NCI-H446 (cell line): ENCODE measurements around the gene PCDHGA6.
"Not testable (repeated sequence)": the region's sequence is repeated elsewhere in the genome, so short reads cannot be mapped to it uniquely, and the experiment has no call there.

Experiments used
- DNase-seq, 2 experiments: peaks; one replicate each; lab custom pipeline; 2025; lab: John Stamatoyannopoulos, UW

Gene PCDHGA6

DNA sequence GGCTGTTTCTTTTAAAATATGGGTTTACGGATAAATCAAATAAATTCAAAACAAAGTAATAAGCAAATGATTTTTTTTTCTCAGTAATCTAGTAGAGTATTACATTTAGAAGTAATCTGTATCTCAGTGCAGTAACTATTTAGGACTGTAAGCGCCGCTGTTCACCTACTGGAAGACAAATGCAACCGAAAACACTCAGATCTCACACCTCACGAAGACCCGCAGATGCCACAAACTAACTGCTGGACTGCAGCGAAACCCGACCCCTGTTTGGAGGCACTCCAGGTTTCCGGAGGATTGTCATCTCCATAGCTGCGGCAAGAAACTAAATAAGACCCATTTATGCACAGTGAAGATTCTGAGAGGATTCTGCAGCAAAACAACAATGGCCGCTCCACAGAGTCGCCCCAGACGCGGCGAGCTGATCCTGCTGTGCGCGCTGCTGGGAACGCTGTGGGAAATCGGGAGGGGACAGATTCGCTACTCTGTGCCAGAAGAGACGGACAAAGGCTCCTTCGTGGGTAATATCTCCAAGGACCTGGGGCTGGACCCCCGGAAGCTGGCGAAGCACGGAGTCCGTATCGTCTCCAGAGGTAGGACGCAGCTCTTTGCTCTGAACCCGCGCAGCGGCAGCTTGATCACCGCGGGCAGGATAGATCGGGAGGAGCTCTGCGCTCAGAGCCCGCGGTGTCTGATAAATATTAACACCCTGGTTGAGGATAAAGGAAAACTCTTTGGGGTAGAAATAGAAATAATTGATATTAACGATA, 18.9 kb downstream of the PCDHGA6 start, which contains the start of gene PCDHGA8:
Gene PCDHGA8 (plus strand): TSS at position 205 of the 770 bp plus-strand sequence. CDS start 181 bp downstream, at position 386.
- DNase-seq: peak in 1 of 2 experiments; percentile 21

DNA sequence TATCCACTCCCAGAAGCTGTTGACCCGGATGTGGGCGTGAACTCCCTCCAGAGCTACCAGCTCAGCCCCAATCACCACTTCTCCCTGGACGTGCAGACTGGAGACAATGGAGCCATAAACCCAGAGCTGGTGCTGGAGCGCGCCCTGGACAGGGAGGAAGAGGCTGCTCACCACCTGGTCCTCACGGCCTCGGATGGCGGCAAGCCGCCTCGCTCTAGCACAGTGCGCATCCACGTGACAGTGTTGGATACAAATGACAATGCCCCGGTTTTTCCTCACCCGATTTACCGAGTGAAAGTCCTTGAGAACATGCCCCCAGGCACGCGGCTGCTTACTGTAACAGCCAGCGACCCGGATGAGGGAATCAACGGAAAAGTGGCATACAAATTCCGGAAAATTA, 19.6 kb downstream of the PCDHGA6 start:
- DNase-seq: no peak

DNA sequence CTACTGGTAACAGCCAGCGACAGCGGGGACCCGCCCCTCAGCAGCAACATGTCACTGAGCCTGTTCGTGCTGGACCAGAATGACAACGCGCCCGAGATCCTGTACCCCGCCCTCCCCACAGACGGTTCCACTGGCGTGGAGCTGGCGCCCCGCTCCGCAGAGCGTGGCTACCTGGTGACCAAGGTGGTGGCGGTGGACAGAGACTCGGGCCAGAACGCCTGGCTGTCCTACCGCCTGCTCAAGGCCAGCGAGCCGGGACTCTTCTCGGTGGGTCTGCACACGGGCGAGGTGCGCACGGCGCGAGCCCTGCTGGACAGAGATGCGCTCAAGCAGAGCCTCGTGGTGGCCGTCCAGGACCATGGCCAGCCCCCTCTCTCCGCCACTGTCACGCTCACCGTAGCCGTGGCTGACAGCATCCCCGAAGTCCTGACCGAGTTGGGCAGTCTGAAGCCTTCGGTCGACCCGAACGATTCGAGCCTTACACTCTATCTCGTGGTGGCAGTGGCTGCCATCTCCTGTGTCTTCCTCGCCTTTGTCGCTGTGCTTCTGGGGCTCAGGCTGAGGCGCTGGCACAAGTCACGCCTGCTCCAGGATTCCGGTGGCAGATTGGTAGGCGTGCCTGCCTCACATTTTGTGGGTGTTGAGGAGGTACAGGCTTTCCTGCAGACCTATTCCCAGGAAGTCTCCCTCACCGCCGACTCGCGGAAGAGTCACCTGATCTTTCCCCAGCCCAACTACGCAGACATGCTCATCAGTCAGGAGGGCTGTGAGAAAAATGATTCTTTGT, 20.9 kb downstream of the PCDHGA6 start:
- not testable (repeated sequence) for DNase-seq

DNA sequence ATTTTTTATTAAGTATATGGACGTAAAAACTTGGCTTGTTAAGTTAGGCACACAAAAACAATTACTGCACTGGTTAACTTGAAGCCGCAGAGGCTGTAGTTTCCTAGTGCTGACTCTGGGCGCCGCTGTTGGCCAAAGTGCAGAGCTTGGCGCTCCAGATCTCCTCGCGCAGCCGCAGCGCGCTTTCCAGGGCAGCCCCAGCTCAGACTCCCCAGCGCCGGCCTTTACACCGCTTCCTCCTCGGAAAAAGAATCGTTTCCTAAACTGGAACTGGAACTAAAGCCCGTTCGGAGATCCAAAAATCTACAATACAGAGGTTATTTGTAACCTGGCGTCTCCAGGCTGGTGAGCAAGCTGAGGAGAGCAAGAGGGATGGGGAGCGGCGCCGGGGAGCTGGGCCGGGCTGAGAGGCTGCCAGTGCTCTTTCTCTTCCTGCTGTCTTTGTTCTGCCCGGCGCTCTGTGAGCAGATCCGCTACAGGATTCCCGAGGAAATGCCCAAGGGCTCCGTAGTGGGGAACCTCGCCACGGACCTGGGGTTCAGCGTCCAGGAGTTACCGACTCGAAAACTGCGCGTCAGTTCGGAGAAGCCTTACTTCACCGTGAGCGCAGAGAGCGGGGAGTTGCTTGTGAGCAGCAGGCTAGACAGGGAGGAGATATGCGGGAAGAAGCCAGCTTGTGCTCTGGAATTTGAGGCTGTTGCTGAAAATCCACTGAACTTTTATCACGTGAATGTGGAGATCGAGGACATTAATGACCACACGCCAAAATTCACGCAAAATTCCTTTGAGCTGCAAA, 24.3 kb downstream of the PCDHGA6 start, which contains the start of gene PCDHGB5:
Gene PCDHGB5 (plus strand): TSS at position 192 of the 796 bp plus-strand sequence. CDS start 181 bp downstream, at position 373.
- DNase-seq: not testable (repeated sequence)

DNA sequence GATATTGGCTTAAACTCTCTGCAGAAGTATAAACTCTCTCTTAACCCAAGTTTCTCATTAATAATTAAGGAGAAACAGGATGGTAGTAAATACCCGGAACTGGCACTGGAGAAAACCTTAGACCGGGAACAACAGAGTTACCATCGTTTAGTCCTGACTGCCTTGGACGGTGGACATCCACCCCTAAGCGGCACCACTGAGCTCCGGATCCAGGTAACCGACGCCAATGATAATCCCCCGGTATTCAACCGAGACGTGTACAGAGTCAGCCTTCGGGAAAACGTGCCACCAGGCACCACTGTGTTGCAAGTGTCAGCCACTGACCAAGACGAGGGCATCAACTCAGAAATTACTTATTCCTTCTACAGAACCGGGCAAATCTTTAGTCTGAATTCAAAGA, 24.9 kb downstream of the PCDHGA6 start:
- no peak for DNase-seq

DNA sequence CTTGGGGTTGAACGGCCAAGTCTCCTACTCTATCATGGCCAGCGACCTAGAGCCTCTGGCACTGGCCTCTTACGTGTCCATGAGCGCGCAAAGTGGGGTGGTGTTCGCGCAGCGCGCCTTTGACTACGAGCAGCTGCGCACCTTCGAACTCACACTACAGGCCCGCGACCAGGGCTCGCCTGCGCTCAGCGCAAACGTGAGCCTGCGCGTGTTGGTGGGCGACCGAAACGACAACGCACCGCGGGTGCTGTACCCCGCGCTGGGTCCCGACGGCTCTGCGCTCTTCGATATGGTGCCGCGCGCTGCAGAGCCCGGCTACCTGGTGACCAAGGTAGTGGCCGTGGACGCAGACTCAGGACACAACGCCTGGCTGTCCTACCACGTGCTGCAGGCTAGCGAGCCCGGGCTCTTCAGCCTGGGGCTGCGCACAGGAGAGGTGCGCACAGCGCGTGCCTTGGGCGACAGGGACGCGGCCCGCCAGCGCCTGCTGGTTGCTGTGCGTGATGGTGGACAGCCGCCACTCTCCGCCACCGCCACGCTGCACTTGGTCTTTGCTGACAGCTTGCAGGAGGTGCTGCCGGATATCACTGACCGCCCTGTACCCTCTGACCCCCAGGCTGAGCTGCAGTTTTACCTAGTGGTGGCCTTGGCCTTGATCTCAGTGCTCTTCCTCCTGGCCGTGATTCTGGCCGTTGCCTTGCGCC, 26.0 kb downstream of the PCDHGA6 start:
- no peak for DNase-seq

DNA sequence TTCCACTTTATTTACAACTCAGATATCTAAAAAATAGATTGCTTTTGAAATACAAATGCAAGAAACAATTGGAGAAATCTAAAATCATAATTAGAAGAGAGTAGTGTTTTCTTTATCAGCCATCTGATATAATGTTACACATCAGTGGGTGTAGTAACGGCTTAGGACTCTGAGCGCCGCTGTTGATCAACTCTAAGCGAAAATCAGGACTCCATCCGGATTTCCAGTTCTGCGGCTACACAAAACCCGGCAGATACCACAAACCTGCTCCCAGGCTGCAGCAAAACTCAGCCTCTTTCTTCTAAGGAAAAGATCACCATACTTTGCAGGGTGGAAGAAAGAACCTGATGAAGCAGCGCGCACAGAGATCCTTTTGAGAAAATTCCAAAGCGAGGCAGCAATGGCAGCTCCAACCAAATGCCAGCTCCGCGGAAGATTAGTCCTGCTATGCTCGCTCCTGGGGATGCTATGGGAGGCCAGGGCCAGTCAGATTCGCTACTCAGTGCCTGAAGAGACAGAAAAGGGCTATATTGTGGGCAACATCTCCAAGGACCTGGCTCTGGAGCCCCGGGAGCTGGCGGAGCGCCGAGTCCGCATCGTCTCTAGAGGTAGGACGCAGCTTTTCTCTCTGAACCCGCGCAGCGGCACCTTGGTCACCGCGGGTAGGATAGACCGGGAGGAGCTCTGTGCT, 29.0 kb downstream of the PCDHGA6 start, which contains the start of gene PCDHGA9:
Gene PCDHGA9 (plus strand): TSS at position 226 of the 691 bp plus-strand sequence. CDS start 175 bp downstream, at position 401.
- no peak for DNase-seq

DNA sequence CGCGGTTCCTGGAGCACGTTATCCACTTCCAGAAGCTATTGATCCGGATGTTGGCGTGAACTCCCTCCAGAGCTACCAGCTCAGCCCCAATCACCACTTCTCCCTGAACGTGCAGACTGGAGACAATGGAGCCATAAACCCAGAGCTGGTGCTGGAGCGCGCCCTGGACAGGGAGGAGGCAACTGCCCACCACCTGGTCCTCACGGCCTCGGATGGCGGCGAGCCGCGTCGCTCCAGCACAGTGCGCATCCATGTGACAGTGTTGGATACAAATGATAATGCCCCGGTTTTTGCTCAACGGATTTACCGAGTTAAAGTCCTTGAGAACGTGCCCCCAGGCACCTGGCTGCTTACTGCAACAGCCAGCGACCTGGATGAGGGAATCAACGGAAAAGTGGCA, 29.7 kb downstream of the PCDHGA6 start:
- DNase-seq: no peak

DNA sequence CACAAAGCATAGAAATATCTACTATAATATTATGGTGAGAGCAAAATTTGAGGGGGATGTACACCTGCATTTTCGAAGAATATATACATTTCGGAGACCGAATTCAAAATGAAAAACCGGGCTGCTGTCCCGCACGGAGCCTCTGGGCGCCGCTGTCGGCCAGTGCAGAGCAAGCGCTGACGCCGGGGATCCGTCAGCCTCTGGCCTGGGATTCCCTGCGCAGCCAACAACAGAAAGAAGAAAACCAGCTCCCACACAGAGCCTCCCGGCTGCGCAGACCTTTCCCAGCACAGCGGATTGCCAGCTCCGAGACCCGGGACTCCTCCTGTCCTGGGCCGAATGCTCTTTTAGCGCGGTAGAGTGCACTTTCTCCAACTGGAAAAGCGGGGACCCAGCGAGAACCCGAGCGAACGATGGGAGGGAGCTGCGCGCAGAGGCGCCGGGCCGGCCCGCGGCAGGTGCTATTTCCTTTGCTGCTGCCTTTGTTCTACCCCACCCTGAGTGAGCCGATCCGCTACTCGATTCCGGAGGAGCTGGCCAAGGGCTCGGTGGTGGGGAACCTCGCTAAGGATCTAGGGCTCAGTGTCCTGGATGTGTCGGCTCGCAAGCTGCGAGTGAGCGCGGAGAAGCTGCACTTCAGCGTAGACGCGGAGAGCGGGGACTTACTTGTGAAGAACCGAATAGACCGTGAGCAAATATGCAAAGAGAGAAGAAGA, 34.3 kb downstream of the PCDHGA6 start, which contains the start of gene PCDHGB6:
Gene PCDHGB6 (plus strand): TSS at position 232 of the 716 bp plus-strand sequence. CDS start 182 bp downstream, at position 414.
- DNase-seq: not testable (repeated sequence)

DNA sequence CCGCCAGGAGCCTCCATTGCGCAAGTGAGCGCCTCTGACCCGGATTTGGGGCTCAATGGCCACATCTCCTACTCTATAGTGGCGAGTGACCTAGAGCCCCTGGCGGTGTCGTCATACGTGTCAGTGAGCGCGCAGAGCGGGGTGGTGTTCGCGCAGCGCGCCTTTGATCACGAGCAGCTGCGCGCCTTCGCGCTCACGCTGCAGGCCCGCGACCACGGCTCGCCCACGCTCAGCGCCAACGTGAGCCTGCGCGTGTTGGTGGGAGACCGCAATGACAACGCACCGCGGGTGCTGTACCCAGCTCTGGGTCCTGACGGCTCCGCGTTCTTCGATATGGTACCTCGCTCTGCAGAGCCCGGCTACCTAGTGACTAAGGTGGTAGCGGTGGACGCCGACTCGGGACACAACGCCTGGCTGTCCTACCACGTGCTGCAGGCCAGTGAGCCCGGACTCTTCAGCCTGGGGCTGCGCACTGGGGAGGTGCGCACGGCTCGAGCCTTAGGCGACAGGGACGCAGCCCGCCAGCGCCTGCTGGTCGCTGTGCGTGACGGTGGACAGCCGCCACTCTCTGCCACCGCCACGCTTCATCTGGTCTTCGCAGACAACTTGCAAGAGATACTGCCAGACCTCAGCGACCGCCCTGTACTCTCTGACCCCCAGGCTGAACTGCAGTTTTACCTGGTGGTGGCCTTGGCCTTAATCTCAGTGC, 36.1 kb downstream of the PCDHGA6 start:
- DNase-seq: no peak

DNA sequence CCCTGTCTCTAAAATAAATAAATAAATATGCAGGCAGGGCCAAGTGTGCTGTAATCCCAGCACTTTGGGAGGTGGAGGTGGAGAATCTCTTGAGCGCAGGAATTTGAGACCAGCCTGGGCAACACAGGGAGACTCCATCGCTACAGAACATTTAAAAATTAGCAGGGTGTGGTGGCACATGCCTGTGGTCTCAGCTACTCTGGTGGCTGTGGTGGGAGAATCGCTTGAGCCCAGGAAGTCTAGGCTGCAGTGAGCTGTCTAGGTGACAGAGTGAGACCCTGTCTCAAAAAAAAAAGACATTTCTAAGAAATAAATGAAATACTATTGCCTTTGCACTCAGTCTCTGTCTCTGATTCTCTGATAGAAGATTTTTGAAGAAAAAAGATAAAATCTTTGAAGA, 37.9 kb downstream of the PCDHGA6 start:
- DNase-seq: no peak

DNA sequence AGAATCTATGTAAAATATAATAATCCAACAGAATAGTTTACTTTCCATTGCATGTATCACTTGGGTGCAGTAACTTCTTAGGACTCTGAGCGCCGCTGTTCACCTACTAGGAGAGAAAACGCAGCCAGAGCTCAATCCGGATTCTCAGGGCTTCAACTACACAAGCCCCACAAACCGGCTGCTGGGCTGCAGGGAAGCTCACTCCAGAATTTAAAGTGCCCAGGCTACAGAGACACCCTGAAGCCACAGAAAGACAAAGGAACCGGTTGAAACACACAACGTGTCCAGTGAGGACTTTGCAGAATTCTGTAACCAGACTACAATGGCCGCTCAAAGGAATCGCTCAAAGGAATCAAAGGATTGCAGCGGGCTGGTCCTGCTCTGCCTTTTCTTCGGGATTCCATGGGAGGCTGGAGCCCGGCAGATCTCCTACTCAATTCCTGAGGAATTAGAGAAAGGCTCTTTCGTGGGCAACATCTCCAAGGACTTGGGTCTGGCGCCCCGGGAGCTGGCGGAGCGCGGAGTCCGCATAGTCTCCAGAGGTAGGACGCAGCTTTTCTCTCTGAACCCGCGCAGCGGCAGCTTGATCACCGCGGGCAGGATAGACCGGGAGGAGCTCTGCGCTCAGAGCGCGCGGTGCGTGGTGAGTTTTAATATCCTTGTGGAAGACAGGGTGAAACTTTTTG, 39.3 kb downstream of the PCDHGA6 start, which contains the start of gene PCDHGA10:
Gene PCDHGA10 (plus strand): TSS at position 134 of the 686 bp plus-strand sequence. CDS start 189 bp downstream, at position 323.
- peak in 1 of 2 experiments; percentile 38 for DNase-seq

DNA sequence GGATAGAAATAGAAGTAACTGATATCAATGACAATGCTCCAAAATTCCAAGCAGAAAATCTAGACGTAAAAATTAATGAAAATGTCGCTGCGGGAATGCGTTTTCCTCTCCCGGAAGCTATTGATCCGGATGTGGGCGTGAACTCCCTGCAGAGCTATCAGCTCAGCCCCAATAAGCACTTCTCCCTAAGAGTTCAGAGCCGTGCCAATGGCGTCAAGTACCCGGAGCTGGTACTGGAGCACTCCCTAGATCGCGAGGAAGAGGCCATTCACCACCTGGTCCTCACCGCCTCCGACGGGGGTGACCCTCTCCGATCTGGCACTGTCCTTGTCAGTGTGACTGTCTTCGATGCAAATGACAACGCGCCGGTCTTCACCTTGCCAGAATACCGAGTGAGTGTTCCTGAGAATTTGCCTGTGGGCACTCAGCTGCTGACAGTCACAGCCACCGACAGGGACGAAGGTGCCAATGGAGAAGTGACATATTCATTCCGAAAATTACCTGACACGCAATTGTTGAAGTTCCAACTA, 39.9 kb downstream of the PCDHGA6 start:
- DNase-seq: no peak

DNA sequence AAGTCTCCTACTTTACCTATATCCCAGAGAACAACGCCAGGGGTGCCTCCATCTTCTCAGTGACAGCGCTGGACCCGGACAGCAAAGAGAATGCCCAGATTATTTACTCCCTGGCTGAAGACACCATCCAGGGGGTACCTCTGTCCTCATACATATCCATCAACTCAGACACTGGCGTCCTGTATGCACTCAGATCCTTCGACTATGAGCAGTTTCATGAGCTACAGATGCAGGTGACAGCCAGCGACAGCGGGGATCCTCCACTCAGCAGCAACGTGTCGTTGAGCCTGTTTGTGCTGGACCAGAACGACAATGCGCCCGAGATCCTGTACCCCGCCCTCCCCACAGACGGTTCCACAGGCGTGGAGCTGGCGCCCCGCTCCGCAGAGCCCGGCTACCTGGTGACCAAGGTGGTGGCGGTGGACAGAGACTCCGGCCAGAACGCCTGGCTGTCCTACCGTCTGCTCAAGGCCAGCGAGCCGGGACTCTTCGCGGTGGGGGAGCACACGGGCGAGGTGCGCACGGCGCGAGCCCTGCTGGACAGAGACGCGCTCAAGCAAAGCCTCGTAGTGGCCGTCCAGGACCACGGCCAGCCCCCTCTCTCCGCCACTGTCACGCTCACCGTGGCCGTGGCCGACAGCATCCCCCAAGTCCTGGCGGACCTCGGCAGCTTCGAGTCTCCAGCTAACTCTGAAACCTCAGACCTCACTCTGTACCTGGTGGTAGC, 41.0 kb downstream of the PCDHGA6 start:
- DNase-seq: not testable (repeated sequence)

DNA sequence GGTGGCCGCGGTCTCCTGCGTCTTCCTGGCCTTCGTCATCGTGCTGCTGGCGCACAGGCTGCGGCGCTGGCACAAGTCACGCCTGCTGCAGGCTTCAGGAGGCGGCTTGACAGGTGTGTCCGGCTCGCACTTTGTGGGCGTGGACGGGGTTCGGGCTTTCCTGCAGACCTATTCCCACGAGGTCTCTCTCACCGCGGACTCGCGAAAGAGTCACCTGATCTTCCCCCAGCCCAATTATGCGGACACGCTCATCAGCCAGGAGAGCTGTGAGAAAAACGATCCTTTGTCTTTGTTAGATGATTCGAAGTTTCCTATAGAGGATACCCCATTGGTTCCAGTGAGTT, 41.6 kb downstream of the PCDHGA6 start:
- not testable (repeated sequence) for DNase-seq

DNA sequence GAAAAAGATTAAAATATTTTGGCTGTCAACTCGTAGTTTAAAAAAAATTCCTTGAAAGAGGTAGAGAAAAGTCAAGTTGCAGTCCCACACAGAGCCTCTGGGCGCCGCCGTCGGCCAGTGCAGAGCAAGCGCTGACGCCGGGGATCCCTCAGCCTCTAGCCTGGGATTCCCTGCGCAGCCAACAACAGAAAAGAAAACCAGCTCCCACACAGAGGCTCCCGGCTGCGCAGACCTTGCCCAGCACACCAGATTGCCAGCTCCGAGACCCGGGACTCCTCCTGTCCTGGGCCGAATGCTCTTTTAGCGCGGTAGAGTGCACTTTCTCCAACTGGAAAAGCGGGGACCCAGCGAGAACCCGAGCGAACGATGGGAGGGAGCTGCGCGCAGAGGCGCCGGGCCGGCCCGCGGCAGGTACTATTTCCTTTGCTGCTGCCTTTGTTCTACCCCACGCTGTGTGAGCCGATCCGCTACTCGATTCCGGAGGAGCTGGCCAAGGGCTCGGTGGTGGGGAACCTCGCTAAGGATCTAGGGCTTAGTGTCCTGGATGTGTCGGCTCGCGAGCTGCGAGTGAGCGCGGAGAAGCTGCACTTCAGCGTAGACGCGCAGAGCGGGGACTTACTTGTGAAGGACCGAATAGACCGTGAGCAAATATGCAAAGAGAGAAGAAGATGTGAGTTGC, 43.9 kb downstream of the PCDHGA6 start, which contains the start of gene PCDHGB7:
Gene PCDHGB7 (plus strand): TSS at position 184 of the 679 bp plus-strand sequence. CDS start 183 bp downstream, at position 367.
- peak in 1 of 2 experiments; percentile 16 for DNase-seq
